Suprapubic skin (tissue), 4 donors: ENCODE data around the gene XPNPEP2. TPM values are rescaled to one million over a fixed set of nuclear protein-coding genes. Genes with fewer than 3 reads are reported as not detected.
A peak's percentile ranks its signal among the peaks of the same experiment; 100 is the strongest.

Experiments
- DNase-seq, 2 donors: peaks; one replicate each; pipeline ENCODE4 v3.0.0-alpha.2; 2019; ENCODE audit warnings: low spot score in 2 of 2
- H3K27ac ChIP-seq: fragments of 200-600 bp; sonication (generic); one replicate; pipeline ENCODE4 v1.5.1; 2019
- H3K27me3 ChIP-seq: fragments of 200-600 bp; sonication (generic); one replicate; pipeline ENCODE4 v1.5.1; 2019
- H3K36me3 ChIP-seq: fragments of 200-600 bp; sonication (generic); one replicate; pipeline ENCODE4 v1.5.1; 2019
- H3K4me1 ChIP-seq: fragments of 200-600 bp; sonication (generic); one replicate; pipeline ENCODE4 v1.5.1; 2019
- H3K4me3 ChIP-seq: fragments of 200-600 bp; sonication (generic); one replicate; pipeline ENCODE4 v1.5.1; 2019; ENCODE audit warnings: mild to moderate bottlenecking
- H3K9me3 ChIP-seq: fragments of 200-600 bp; sonication (generic); one replicate; pipeline ENCODE4 v1.5.1; 2019
- CTCF ChIP-seq, 2 donors: fragments of 200-600 bp in 1 of 2; fragments of 450-650 bp in 1 of 2; sonication (generic) in 1 of 2; IDR thresholded peaks; one replicate each; pipeline ENCODE4 v1.5.1; 2016 to 2019; ENCODE audit warnings: antibody characterized with exemption in 2 of 2, mild to moderate bottlenecking in 1 of 2, moderate library complexity in 1 of 2
- EP300 ChIP-seq: sonication (generic); formaldehyde crosslinking; IDR thresholded peaks from one replicate; pipeline ENCODE4 v1.6.1; 2017; ENCODE audit warnings: antibody characterized with exemption
- POLR2A ChIP-seq, 2 donors: fragments of 450-650 bp; IDR thresholded peaks; one replicate each; pipeline ENCODE4 v1.6.1; 2017; ENCODE audit warnings: antibody characterized with exemption in 2 of 2, mild to moderate bottlenecking in 2 of 2, moderate library complexity in 2 of 2
- POLR2AphosphoS5 ChIP-seq, 3 donors: sonication (generic); formaldehyde crosslinking; IDR thresholded peaks; one replicate each; pipeline ENCODE4 v1.6.1; 2017; ENCODE audit warnings: antibody characterized with exemption in 3 of 3
- WGBS: methylation state at CpG from one replicate; pipeline ENCODE4 v1.1.5; 2018; 5-methylcytosine and 5-hydroxymethylcytosine counted together
- total RNA-seq, 4 donors: library from RNA; depleted of rRNA; stranded (reverse); fragments of >200 nt; gene quantifications; one replicate each; pipeline ENCODE4 v1.1.0, GENCODE V29; 2016

Gene XPNPEP2
- total RNA-seq, 4 donors from 2014 or later = 0.83 to 6.1 (median 2.4) TPM

GRCh38 chrX:129779747-129780146 is 41.0 kb downstream of the XPNPEP2 start, which contains the start of gene SASH3:
Gene SASH3, plus strand, starts transcription at chrX:129779949. Its CDS starts 149 bp downstream, at chrX:129780098.
- Histone ChIP-seq H3K9me3 (no peaks in the 10 kb centered on the region), H3K36me3 (no peaks in the 10 kb centered on the region), H3K4me1 (no peaks in the 10 kb centered on the region), H3K27me3 (no peaks in the 10 kb centered on the region), H3K4me3 (peak within 1 kb of the TSS; percentile 26), H3K27ac (no peak within 1 kb of the TSS)
- TF ChIP-seq CTCF (IDR thresholded peaks at IDR 0.05) = no peak
- no peak for TF ChIP-seq EP300
- TF ChIP-seq POLR2AphosphoS5 (IDR thresholded peaks at IDR 0.05) = no peak
- TF ChIP-seq POLR2A (IDR thresholded peaks at IDR 0.05) = no peak
- 92% methylated on average over 5 of the region's 13 CpGs for WGBS
- DNase-seq = no peak

GRCh38 chrX:129780441-129781105 is 41.8 kb downstream of the XPNPEP2 start:
- H3K4me3 ChIP-seq = peak overlapping the region; percentile 26
- no peaks in the 10 kb centered on the region for H3K27me3 ChIP-seq
- 77% methylated on average over 6 of the region's 6 CpGs for WGBS
- H3K36me3 ChIP-seq = no peaks in the 10 kb centered on the region
- no peak for DNase-seq
- no peaks in the 10 kb centered on the region for H3K4me1 ChIP-seq
- no peak overlapping the region for H3K27ac ChIP-seq
- no peak for TF ChIP-seq CTCF (IDR thresholded peaks at IDR 0.05)
- TF ChIP-seq POLR2AphosphoS5 (IDR thresholded peaks at IDR 0.05) = no peak
- no peak for TF ChIP-seq POLR2A (IDR thresholded peaks at IDR 0.05)
- TF ChIP-seq EP300 = no peak
- H3K9me3 ChIP-seq = no peaks in the 10 kb centered on the region

GRCh38 chrX:129781134-129781672 is 42.4 kb downstream of the XPNPEP2 start:
- no peak overlapping the region for H3K27ac ChIP-seq
- no peaks in the 10 kb centered on the region for H3K9me3 ChIP-seq
- H3K36me3 ChIP-seq = no peaks in the 10 kb centered on the region
- no peak for DNase-seq
- peak overlapping the region; percentile 26 for H3K4me3 ChIP-seq
- 35% methylated on average over 5 of the region's 8 CpGs for WGBS
- H3K27me3 ChIP-seq = no peaks in the 10 kb centered on the region
- TF ChIP-seq POLR2AphosphoS5 (IDR thresholded peaks at IDR 0.05) (no peak), EP300 (no peak), POLR2A (IDR thresholded peaks at IDR 0.05) (no peak), CTCF (IDR thresholded peaks at IDR 0.05) (no peak)
- H3K4me1 ChIP-seq = no peaks in the 10 kb centered on the region

GRCh38 chrX:129781680-129782495 is 43.1 kb downstream of the XPNPEP2 start:
- Histone ChIP-seq H3K9me3 (no peaks in the 10 kb centered on the region), H3K36me3 (no peaks in the 10 kb centered on the region), H3K4me1 (no peaks in the 10 kb centered on the region), H3K27me3 (no peaks in the 10 kb centered on the region), H3K27ac (no peak overlapping the region), H3K4me3 (no peak overlapping the region)
- TF ChIP-seq CTCF (IDR thresholded peaks at IDR 0.05) (no peak), EP300 (no peak), POLR2A (IDR thresholded peaks at IDR 0.05) (no peak), POLR2AphosphoS5 (IDR thresholded peaks at IDR 0.05) (no peak)
- no peak for DNase-seq
- WGBS = 84% methylated on average over 5 of the region's 10 CpGs

- DNase-seq = no peak
- Histone ChIP-seq H3K4me3 (no peak overlapping the region), H3K27me3 (no peaks in the 10 kb centered on the region), H3K27ac (no peak overlapping the region), H3K4me1 (no peaks in the 10 kb centered on the region), H3K36me3 (no peaks in the 10 kb centered on the region), H3K9me3 (no peaks in the 10 kb centered on the region)
- WGBS = 69% methylated on average over 4 of the region's 4 CpGs
- no peak for TF ChIP-seq EP300
- TF ChIP-seq CTCF (IDR thresholded peaks at IDR 0.05) = no peak
- TF ChIP-seq POLR2AphosphoS5 (IDR thresholded peaks at IDR 0.05) = no peak
- no peak for TF ChIP-seq POLR2A (IDR thresholded peaks at IDR 0.05)
Measured at GRCh38 chrX:129782706-129783105, 43.9 kb downstream of the XPNPEP2 start.
